ENCODE measurements around the gene TMEM92. TPM values are rescaled to one million over a fixed set of nuclear protein-coding genes. Genes with fewer than 3 reads are reported as not detected.

TMEM92 gene
- total RNA-seq, 2 donors from 2014 or later, result 34.3 to 35.8 TPM

GRCh38 chr17:50262001-50262794, 12.1 kb upstream of the TMEM92 start:
- no peak overlapping the region for H3K4me3 ChIP-seq (ENCODE audit: low read length)
- no peak overlapping the region for H3K27ac ChIP-seq (ENCODE audit: low read depth, low read length)
- H3K9me3 ChIP-seq (ENCODE audit: control insufficient read depth, low read length), result no peaks in the 10 kb centered on the region
- no peaks in the 10 kb centered on the region for H3K36me3 ChIP-seq (ENCODE audit: control insufficient read depth, insufficient read depth, low read length)
- no peak for TF ChIP-seq CTCF (conservative IDR thresholded peaks at IDR 0.05)
- H3K4me1 ChIP-seq (ENCODE audit: control insufficient read depth, insufficient read depth, low read length), result peaks cover 9% of the 10 kb centered on the region
- Mint-ChIP-seq H3K4me3 (no peak overlapping the region), H3K36me3 (ENCODE audit: low read depth) (no peaks in the 10 kb centered on the region), H3K27ac (peak overlapping the region; percentile 45), H3K9me3 (no peaks in the 10 kb centered on the region), H3K27me3 (ENCODE audit: insufficient read depth) (peaks cover 10% of the 10 kb centered on the region), H3K4me1 (peaks cover 3% of the 10 kb centered on the region)
- no peak overlapping the region for H3K9ac ChIP-seq (ENCODE audit: extremely low read depth, low read length, poor library complexity, severe bottlenecking)
- WGBS, 2 experiments (ENCODE audit: insufficient coverage in 1 of 2, insufficient read length in 1 of 2), result 89 to 90% methylated on average over 5 to 14 of the region's 14 CpGs
- peak; percentile 54 for DNase-seq
- no peaks in the 10 kb centered on the region for H3K27me3 ChIP-seq (ENCODE audit: control insufficient read depth, insufficient read depth, low read length, poor library complexity, severe bottlenecking)

GRCh38 chr17:50263331-50264262, 10.7 kb upstream of the TMEM92 start:
- Mint-ChIP-seq H3K27me3 (ENCODE audit: insufficient read depth) (peaks cover 11% of the 10 kb centered on the region), H3K27ac (no peak overlapping the region), H3K36me3 (ENCODE audit: low read depth) (no peaks in the 10 kb centered on the region), H3K9me3 (no peaks in the 10 kb centered on the region), H3K4me1 (peaks cover 9% of the 10 kb centered on the region), H3K4me3 (peak overlapping the region; percentile 26)
- Histone ChIP-seq H3K4me3 (ENCODE audit: low read length) (no peak overlapping the region), H3K9ac (ENCODE audit: extremely low read depth, low read length, poor library complexity, severe bottlenecking) (no peak overlapping the region), H3K27ac (ENCODE audit: low read depth, low read length) (no peak overlapping the region), H3K9me3 (ENCODE audit: control insufficient read depth, low read length) (no peaks in the 10 kb centered on the region), H3K27me3 (ENCODE audit: control insufficient read depth, insufficient read depth, low read length, poor library complexity, severe bottlenecking) (no peaks in the 10 kb centered on the region), H3K4me1 (ENCODE audit: control insufficient read depth, insufficient read depth, low read length) (peaks cover 9% of the 10 kb centered on the region), H3K36me3 (ENCODE audit: control insufficient read depth, insufficient read depth, low read length) (no peaks in the 10 kb centered on the region)
- TF ChIP-seq CTCF (conservative IDR thresholded peaks at IDR 0.05), result no peak
- 78% methylated on average over 10 of the region's 10 CpGs; no CpG with 5 or more reads in 1 of the 2 experiments for WGBS, 2 experiments (ENCODE audit: insufficient coverage in 1 of 2, insufficient read length in 1 of 2)
- peak; percentile 58 for DNase-seq

GRCh38 chr17:50264263-50265113, 9.8 kb upstream of the TMEM92 start:
- H3K36me3 Mint-ChIP-seq (ENCODE audit: low read depth), result no peaks in the 10 kb centered on the region
- no peaks in the 10 kb centered on the region for H3K36me3 ChIP-seq (ENCODE audit: control insufficient read depth, insufficient read depth, low read length)
- H3K4me1 Mint-ChIP-seq, result peaks cover 15% of the 10 kb centered on the region
- peak overlapping the region; percentile 26 for H3K4me3 Mint-ChIP-seq
- WGBS, 2 experiments (ENCODE audit: insufficient coverage in 1 of 2, insufficient read length in 1 of 2), result 54 to 66% methylated on average over 9 to 23 of the region's 23 CpGs
- H3K27me3 ChIP-seq (ENCODE audit: control insufficient read depth, insufficient read depth, low read length, poor library complexity, severe bottlenecking), result no peaks in the 10 kb centered on the region
- H3K4me1 ChIP-seq (ENCODE audit: control insufficient read depth, insufficient read depth, low read length), result peaks cover 8% of the 10 kb centered on the region
- no peaks in the 10 kb centered on the region for H3K9me3 Mint-ChIP-seq
- H3K9ac ChIP-seq (ENCODE audit: extremely low read depth, low read length, poor library complexity, severe bottlenecking), result no peak overlapping the region
- no peak for TF ChIP-seq CTCF (conservative IDR thresholded peaks at IDR 0.05)
- H3K27ac Mint-ChIP-seq, result no peak overlapping the region
- no peak overlapping the region for H3K4me3 ChIP-seq (ENCODE audit: low read length)
- H3K9me3 ChIP-seq (ENCODE audit: control insufficient read depth, low read length), result no peaks in the 10 kb centered on the region
- no peak overlapping the region for H3K27ac ChIP-seq (ENCODE audit: low read depth, low read length)
- DNase-seq, result peak; percentile 81
- peaks cover 11% of the 10 kb centered on the region for H3K27me3 Mint-ChIP-seq (ENCODE audit: insufficient read depth)
